ENCODE results near the gene SSX2IP.
"Not testable (repeated sequence)": the region's sequence is repeated elsewhere in the genome, so short reads cannot be mapped to it uniquely, and the experiment has no call there.

SSX2IP gene

GRCh38 chr1:84690397-84691121, at the start of gene SSX2IP:
SSX2IP (minus strand) TSS chr1:84690461; CDS start chr1:84671219, 19,242 bp downstream.
- DNase-seq (ENCODE audit: low read depth) = peak; percentile 91

DNA sequence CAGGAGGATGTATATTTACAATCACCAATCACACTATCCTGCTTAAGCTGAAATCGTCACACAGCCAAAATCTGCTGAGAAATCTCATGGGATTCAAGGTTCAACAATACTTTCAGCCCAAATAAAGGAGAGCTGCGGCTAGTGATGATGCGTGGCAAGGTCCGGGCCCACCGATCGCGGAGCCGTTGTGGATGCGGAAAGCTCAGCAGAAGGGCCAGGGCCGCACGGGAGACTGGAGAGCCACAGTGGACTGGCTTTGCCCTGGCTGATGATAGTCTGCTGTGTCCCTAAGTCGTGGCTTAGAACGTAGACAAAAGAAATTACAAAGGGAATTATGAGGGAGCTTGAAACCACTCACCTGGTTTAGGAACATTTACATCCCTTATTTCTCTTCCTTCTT, 48.0 kb upstream of the SSX2IP start:
- DNase-seq (ENCODE audit: low read depth) = no peak

GRCh38 chr1:84737590-84737989, 47.3 kb upstream of the SSX2IP start:
- no peak for DNase-seq (ENCODE audit: low read depth)

- no peak for DNase-seq (ENCODE audit: low read depth)
Measured at GRCh38 chr1:84736944-84737343, 46.7 kb upstream of the SSX2IP start.

DNA sequence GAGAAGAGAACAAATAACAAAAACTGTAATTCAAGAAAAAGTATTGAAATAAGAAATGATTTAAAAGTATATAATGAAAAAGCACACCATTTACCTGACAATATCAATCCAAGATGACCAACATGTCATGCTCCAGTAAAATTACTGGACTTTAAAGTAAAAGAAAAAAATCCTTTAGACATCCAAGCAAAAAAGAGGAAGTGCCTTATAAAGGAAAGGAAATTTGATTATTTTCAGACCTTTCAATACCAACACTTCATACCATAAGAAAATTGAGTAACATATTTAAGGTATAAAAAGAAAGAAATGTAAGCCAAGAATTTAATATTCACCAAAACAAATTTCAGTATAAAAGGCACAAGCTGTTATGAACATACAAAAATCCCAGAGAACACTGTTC, 46.2 kb upstream of the SSX2IP start:
- DNase-seq (ENCODE audit: low read depth) = no peak

GRCh38 chr1:84735483-84735882, 45.2 kb upstream of the SSX2IP start:
- DNase-seq (ENCODE audit: low read depth) = no peak

DNA sequence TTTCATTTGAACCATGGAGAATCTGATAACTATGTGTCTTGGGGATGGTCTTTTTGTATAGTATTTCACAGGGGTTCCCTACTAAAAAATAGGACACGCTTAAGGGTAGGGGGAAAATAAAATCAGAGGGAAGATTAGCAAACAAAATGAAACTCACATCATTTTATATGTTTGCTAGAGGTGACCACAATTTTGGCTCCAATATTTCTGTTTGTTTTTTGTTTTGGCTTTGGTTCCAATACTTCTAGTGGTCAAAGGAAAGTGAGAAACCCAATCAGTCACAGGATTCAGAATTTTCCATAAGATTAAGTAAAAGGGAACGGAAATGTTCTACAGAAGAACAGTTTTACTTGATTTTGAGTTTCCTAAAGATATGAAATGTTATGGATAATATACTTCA, 42.3 kb upstream of the SSX2IP start:
- DNase-seq (ENCODE audit: low read depth) = no peak

- DNase-seq (ENCODE audit: low read depth) = no peak
Measured at GRCh38 chr1:84731519-84731918, 41.3 kb upstream of the SSX2IP start.

DNA sequence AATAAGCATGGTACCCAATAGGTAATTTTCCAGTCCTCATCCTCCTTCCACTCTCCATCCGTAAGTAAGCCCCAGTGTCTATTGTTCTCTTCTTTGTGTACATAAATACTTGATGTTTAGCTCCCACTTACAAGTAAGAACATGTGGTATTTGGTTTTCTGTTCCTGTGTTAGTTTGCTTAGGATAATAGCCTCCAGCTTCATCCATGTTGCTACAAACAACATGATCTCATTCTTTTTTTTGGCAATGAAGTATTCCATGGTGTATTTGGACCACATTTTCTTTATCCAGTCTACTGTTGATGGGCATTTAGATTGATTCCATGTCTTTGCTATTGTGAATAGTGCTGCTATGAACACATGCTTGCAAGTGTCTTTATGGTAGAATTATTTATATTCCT, 37.5 kb upstream of the SSX2IP start:
- not testable (repeated sequence) for DNase-seq (ENCODE audit: low read depth)

GRCh38 chr1:84726593-84727499, 36.6 kb upstream of the SSX2IP start:
- DNase-seq (ENCODE audit: low read depth) = no peak

GRCh38 chr1:84724128-84724860, 34.0 kb upstream of the SSX2IP start:
- no peak for DNase-seq (ENCODE audit: low read depth)

- DNase-seq (ENCODE audit: low read depth) = no peak
Measured at GRCh38 chr1:84722794-84723193, 32.5 kb upstream of the SSX2IP start.

DNA sequence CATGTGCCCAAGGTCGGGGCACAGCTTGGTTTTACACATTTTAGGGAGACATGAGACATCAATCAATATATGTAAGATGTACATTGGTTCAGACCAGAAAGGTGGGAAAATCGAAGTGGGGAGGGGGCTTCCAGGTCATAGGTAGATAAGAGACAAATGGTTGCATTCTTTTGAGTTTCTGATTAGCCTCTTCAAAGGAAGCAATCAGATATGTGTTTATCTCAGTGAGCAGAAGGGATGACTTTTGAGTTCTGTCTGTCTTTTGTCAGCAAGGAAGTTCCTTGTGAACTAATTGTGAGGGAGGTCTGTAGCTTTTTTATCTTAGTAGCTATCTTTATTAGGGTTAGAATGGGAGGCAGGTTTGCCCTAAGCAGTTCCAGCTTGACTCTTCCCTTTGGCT, 31.6 kb upstream of the SSX2IP start:
- not testable (repeated sequence) for DNase-seq (ENCODE audit: low read depth)

- DNase-seq (ENCODE audit: low read depth) = no peak
Measured at GRCh38 chr1:84721152-84721551, 30.9 kb upstream of the SSX2IP start.

- DNase-seq (ENCODE audit: low read depth) = no peak
Measured at GRCh38 chr1:84720221-84720780, 30.0 kb upstream of the SSX2IP start.

DNA sequence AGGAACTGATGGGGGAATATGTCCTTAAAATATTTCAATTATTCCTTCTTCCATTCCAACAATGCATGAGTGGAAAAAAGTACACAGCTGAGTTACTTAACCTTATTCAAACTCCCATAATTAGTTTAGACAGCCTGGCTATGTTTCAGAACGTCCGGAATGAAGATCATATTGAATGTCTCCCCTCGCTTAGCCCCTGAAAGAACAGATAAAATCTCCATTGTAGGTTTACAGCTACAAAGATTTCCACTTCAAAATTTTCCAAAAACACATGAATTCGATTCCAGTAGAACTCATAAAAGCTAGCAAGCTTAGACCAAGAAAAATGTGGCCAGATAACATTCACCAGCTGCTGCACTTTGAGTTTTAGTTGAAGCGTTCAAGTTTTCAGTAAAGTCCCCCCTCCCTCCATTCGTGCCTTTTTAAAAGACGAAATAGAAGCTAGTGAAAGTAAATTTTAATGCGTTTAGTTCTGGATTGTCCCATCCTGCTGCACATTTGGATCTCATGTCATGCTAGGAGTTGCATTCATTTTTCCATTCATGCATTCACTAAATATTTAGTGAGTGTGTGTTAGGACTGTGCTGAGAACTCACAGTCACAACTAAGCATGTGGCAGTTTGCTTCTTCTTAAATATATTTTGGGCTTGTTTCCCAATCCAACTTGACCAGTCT, 29.4 kb upstream of the SSX2IP start:
- no peak for DNase-seq (ENCODE audit: low read depth)

GRCh38 chr1:84715342-84716019, 25.2 kb upstream of the SSX2IP start:
- DNase-seq (ENCODE audit: low read depth) = no peak

GRCh38 chr1:84712276-84712874, 22.1 kb upstream of the SSX2IP start:
- DNase-seq (ENCODE audit: low read depth) = no peak

GRCh38 chr1:84711869-84712268, 21.6 kb upstream of the SSX2IP start:
- DNase-seq (ENCODE audit: low read depth) = no peak

- DNase-seq (ENCODE audit: low read depth) = no peak
Measured at GRCh38 chr1:84711121-84711520, 20.9 kb upstream of the SSX2IP start.

- DNase-seq (ENCODE audit: low read depth) = no peak
Measured at GRCh38 chr1:84709131-84709530, 18.9 kb upstream of the SSX2IP start.
